Activated T-helper 17 cell treated with anti-CD3 and anti-CD28 coated beads, Interleukin-2, amount 50 U/mL, for 72 hours (primary cell): ENCODE data around the gene C5orf47. TPM values are rescaled to one million over a fixed set of nuclear protein-coding genes. Genes with fewer than 3 reads are reported as not detected.

Experiments used
- ATAC-seq: fragments of 150-1000 bp; cut with Tn5 transposase; replicated peaks from 2 replicates; pipeline ENCODE4 v1.10.0; 2021; ENCODE audit warnings: mild to moderate bottlenecking, moderate library complexity
- H3K27ac Mint-ChIP-seq: one replicate; pipeline ENCODE4 v1.8.0; 2022; ENCODE audit warnings: mixed read lengths
- H3K27me3 Mint-ChIP-seq: one replicate; pipeline ENCODE4 v1.8.0; 2022; ENCODE audit warnings: mixed read lengths
- H3K36me3 Mint-ChIP-seq: one replicate; pipeline ENCODE4 v1.8.0; 2022; ENCODE audit warnings: low read depth, mild to moderate bottlenecking, mixed read lengths
- H3K4me1 Mint-ChIP-seq: one replicate; pipeline ENCODE4 v1.8.0; 2022; ENCODE audit warnings: mixed read lengths
- H3K4me3 Mint-ChIP-seq: one replicate; pipeline ENCODE4 v1.8.0; 2022; ENCODE audit warnings: mild to moderate bottlenecking, mixed read lengths
- H3K9me3 Mint-ChIP-seq: one replicate; pipeline ENCODE4 v1.8.0; 2022; ENCODE audit warnings: mixed read lengths
- total RNA-seq, 2 donors: library from RNA; stranded (reverse); gene quantifications; one replicate each; pipeline ENCODE4 v1.2.3, GENCODE V29; 2022

C5orf47 gene
- not detected for total RNA-seq

- peaks cover 9% of the 10 kb centered on the region for H3K27me3 Mint-ChIP-seq
- no peaks in the 10 kb centered on the region for H3K4me1 Mint-ChIP-seq
- no peak for ATAC-seq
These were observed at the start of gene C5orf47 for GRCh38 chr5:173988554-173989431. Gene C5orf47 (plus strand): TSS chr5:173989170. CDS start chr5:173989264, 94 bp downstream.

DNA sequence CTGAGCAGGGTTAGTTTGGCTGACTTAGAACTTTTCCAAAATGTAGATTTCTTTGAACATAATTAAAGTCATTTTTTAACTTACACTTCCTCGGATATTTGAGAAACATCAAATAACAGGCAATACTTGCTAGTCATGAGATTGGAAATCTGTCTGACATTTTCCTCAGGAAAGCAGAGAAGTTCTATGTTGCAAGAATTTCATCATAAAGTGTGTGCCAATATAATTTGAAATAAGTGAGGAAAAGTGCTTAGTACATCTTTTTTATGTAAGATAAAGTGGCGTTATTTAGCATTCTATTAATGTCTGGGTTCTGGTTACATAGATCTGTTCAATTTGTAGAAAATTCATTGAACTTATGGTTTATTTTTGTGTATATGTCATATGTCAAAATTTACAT lies 48.7 kb upstream of the C5orf47 start:
- no peaks in the 10 kb centered on the region for H3K4me1 Mint-ChIP-seq
- no peaks in the 10 kb centered on the region for H3K27me3 Mint-ChIP-seq
- H3K9me3 Mint-ChIP-seq = no peaks in the 10 kb centered on the region
- no peak for ATAC-seq
- no peak overlapping the region for H3K27ac Mint-ChIP-seq
- H3K36me3 Mint-ChIP-seq = peaks cover 18% of the 10 kb centered on the region
- H3K4me3 Mint-ChIP-seq = no peak overlapping the region

More at GRCh38 chr5:173988554-173989431, at the start of gene C5orf47:
- H3K36me3 Mint-ChIP-seq = no peaks in the 10 kb centered on the region
- no peak within 1 kb of the TSS for H3K27ac Mint-ChIP-seq
- no peaks in the 10 kb centered on the region for H3K9me3 Mint-ChIP-seq
- no peak within 1 kb of the TSS for H3K4me3 Mint-ChIP-seq

- no peak overlapping the region for H3K27ac Mint-ChIP-seq
- H3K27me3 Mint-ChIP-seq = no peaks in the 10 kb centered on the region
These were observed 47.9 kb upstream of the C5orf47 start for GRCh38 chr5:173941102-173941501.

DNA sequence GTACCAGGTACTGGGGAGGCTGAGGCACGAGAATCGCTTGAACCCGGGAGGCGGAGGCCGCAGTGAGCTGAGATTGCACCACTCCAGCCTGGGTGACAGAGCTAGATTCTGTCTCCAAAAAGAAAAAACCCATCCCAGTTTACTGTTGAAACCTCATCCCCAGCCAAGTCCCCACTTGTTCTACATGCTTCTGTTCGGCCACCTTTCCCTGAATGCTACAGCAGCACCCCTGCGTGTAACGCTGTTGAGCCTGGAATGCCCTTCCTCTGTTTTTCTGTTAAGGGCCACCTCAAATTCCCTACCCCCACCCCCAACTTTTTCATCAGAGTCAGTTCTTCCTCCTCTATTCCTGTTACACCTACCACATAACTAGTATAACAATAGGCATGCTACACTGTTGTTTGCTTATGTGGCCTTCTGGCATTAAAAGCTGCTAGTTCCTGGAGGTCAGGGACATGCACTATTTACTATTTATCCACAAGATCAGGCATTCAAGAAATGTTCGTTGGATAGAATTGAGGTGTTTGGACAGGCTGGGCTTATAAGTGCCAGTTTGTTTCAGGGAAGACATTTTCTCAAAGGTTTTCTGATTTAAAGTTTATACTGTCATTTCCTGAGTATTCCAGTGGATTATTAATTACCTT lies 47.1 kb upstream of the C5orf47 start:
- ATAC-seq = no peak
- peaks cover 34% of the 10 kb centered on the region for H3K36me3 Mint-ChIP-seq
- no peaks in the 10 kb centered on the region for H3K9me3 Mint-ChIP-seq
- peaks cover 4% of the 10 kb centered on the region for H3K4me1 Mint-ChIP-seq
- no peak overlapping the region for H3K27ac Mint-ChIP-seq
- H3K27me3 Mint-ChIP-seq = no peaks in the 10 kb centered on the region
- H3K4me3 Mint-ChIP-seq = no peak overlapping the region

More at GRCh38 chr5:173941102-173941501, 47.9 kb upstream of the C5orf47 start:
- ATAC-seq = no peak
- Mint-ChIP-seq H3K36me3 (peaks cover 27% of the 10 kb centered on the region), H3K9me3 (no peaks in the 10 kb centered on the region), H3K4me3 (no peak overlapping the region), H3K4me1 (no peaks in the 10 kb centered on the region)

DNA sequence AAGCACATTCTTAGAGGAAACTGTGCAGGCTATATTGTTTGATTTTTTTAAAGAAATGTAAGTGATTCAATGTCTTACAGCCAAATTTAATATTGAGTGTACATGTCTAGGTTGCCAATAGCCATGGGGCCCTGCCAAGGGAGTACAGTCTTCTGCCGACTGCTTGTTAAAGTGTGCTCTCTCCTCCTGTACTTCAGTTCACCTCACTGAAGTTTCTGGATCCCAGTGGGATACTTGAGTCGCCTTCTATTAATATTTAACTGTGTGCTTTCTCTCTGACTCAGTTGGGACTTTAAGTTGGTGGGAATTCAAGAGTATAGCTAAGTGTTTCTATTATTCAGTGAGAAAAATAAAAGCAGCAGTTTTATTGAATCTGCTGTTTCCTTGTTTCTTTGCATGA lies 44.5 kb upstream of the C5orf47 start:
- no peaks in the 10 kb centered on the region for H3K9me3 Mint-ChIP-seq
- H3K4me3 Mint-ChIP-seq = no peak overlapping the region
- H3K4me1 Mint-ChIP-seq = peaks cover 7% of the 10 kb centered on the region
- no peak overlapping the region for H3K27ac Mint-ChIP-seq
- H3K36me3 Mint-ChIP-seq = peaks cover 55% of the 10 kb centered on the region
- no peak for ATAC-seq
- no peaks in the 10 kb centered on the region for H3K27me3 Mint-ChIP-seq

GRCh38 chr5:173945160-173945559 lies 43.8 kb upstream of the C5orf47 start:
- Mint-ChIP-seq H3K9me3 (no peaks in the 10 kb centered on the region), H3K27me3 (no peaks in the 10 kb centered on the region), H3K27ac (no peak overlapping the region), H3K36me3 (peaks cover 62% of the 10 kb centered on the region), H3K4me1 (peaks cover 7% of the 10 kb centered on the region), H3K4me3 (no peak overlapping the region)
- ATAC-seq = no peak

- Mint-ChIP-seq H3K36me3 (peaks cover 70% of the 10 kb centered on the region), H3K27me3 (no peaks in the 10 kb centered on the region), H3K27ac (no peak overlapping the region), H3K4me1 (peaks cover 7% of the 10 kb centered on the region), H3K4me3 (no peak overlapping the region), H3K9me3 (no peaks in the 10 kb centered on the region)
- no peak for ATAC-seq
These were observed 42.6 kb upstream of the C5orf47 start for GRCh38 chr5:173946323-173946722.

DNA sequence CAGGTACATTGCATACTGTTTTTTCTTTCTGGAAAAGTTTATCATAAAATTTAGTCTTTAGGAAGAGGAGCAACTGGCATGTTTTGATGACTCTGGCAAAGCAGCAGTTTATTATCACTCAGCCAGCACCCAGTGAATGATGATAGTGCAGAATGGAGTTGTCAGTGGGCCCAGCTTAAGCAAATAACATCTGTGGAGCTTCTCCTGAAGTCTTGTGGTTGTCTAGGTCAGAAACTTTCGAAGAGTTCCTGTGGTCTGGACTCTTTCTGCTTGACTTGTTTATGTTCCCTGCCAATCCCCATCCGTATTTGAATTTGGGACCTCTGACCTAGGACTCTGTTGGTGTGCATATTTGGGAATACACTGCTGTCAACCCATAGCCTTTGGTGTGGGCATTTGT lies 38.1 kb upstream of the C5orf47 start:
- H3K4me1 Mint-ChIP-seq = peaks cover 7% of the 10 kb centered on the region
- peaks cover 94% of the 10 kb centered on the region for H3K36me3 Mint-ChIP-seq
- no peak overlapping the region for H3K27ac Mint-ChIP-seq
- H3K27me3 Mint-ChIP-seq = no peaks in the 10 kb centered on the region
- no peak for ATAC-seq
- no peak overlapping the region for H3K4me3 Mint-ChIP-seq
- no peaks in the 10 kb centered on the region for H3K9me3 Mint-ChIP-seq

DNA sequence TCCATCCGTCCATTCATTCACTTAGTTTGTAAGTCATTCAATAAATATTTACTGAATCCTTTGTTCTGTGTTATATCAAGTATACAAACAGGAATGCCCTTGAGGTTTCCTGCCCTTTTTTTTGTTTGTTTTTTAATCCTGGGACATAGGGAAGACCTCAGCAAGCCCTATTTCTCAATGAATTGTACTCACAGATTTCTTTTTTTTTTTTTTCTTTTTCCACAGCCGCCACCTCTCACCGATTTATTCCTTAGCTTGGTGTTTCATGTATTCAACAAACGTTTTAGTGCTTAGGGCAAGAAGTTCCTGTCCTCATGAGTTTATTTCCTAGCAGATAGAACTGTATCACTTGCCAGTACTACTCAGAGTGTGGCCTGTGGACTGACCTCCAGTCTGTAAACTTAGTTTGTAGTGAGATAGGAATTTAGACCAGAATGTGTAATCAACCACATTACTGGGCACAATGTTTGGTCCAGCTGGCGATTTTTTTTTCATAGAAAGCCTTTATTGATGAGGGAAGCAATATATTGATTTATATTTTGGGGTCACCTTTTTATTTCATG lies 35.4 kb upstream of the C5orf47 start:
- Mint-ChIP-seq H3K27me3 (no peaks in the 10 kb centered on the region), H3K27ac (no peak overlapping the region)

GRCh38 chr5:173954671-173955521 lies 34.1 kb upstream of the C5orf47 start:
- Mint-ChIP-seq H3K36me3 (peaks cover 64% of the 10 kb centered on the region), H3K4me1 (no peaks in the 10 kb centered on the region), H3K9me3 (no peaks in the 10 kb centered on the region), H3K4me3 (no peak overlapping the region), H3K27me3 (no peaks in the 10 kb centered on the region), H3K27ac (no peak overlapping the region)
- ATAC-seq = no peak

More for the DNA sequence above, 35.4 kb upstream of the C5orf47 start:
- Mint-ChIP-seq H3K36me3 (peaks cover 75% of the 10 kb centered on the region), H3K9me3 (no peaks in the 10 kb centered on the region), H3K4me3 (no peak overlapping the region), H3K4me1 (no peaks in the 10 kb centered on the region)
- no peak for ATAC-seq

DNA sequence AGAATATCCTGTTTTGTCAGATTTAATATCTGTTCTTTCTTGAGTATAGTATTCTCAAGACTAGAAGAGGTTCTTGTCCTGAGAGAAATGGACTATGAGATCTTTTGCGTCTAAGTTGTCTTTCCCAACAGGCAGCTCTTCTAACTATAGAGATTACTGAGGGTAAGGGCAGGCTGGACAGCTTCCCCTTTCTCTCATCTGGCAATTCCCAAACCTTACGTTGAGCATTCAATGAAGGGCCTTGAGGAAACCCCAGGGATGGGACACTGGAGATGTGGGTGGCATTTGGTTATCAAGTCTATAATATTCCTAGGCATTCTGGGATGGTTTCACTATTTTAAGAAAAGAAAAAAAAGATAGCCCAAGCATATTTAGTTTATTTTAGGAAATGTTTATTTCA lies 28.0 kb upstream of the C5orf47 start:
- no peaks in the 10 kb centered on the region for H3K4me1 Mint-ChIP-seq
- no peak overlapping the region for H3K4me3 Mint-ChIP-seq
- peaks cover 15% of the 10 kb centered on the region for H3K36me3 Mint-ChIP-seq
- no peak overlapping the region for H3K27ac Mint-ChIP-seq
- ATAC-seq = no peak
- no peaks in the 10 kb centered on the region for H3K9me3 Mint-ChIP-seq
- no peaks in the 10 kb centered on the region for H3K27me3 Mint-ChIP-seq

GRCh38 chr5:173961418-173961817 lies 27.6 kb upstream of the C5orf47 start:
- Mint-ChIP-seq H3K36me3 (peaks cover 11% of the 10 kb centered on the region), H3K27me3 (no peaks in the 10 kb centered on the region), H3K4me1 (no peaks in the 10 kb centered on the region), H3K4me3 (no peak overlapping the region), H3K27ac (no peak overlapping the region), H3K9me3 (no peaks in the 10 kb centered on the region)
- no peak for ATAC-seq

GRCh38 chr5:173962436-173962972 lies 26.5 kb upstream of the C5orf47 start:
- Mint-ChIP-seq H3K4me1 (no peaks in the 10 kb centered on the region), H3K9me3 (no peaks in the 10 kb centered on the region), H3K4me3 (no peak overlapping the region), H3K27ac (no peak overlapping the region), H3K36me3 (peaks cover 8% of the 10 kb centered on the region), H3K27me3 (no peaks in the 10 kb centered on the region)
- ATAC-seq = no peak
